Neural progenitor cell (in vitro differentiated cells): Measurements from ENCODE around the gene CFAP97D1. TPM values are rescaled to one million over a fixed set of nuclear protein-coding genes. Genes with fewer than 3 reads are reported as not detected.

ENCODE experiments used
- DNase-seq: peaks from one replicate; pipeline ENCODE4 v3.0.0-alpha.2; 2016; ENCODE audit warnings: low spot score
- H2AFZ ChIP-seq: fragments of 200-600 bp; sonication (generic); replicated peaks from 2 replicates; pipeline ENCODE4 v1.6.1; 2016; ENCODE audit warnings: antibody characterized with exemption
- H3F3A ChIP-seq: fragments of 200-600 bp; sonication (generic); 2 replicates; pipeline ENCODE4 v1.6.1; 2016; ENCODE audit warnings: antibody characterized with exemption, low read depth
- H3K27ac ChIP-seq: fragments of 200-600 bp; sonication (generic); 2 replicates; pipeline ENCODE4 v1.5.1; 2016; ENCODE audit warnings: mild to moderate bottlenecking
- H3K27me3 ChIP-seq: fragments of 200-600 bp; sonication (generic); 2 replicates; pipeline ENCODE4 v1.6.1; 2016; ENCODE audit warnings: mild to moderate bottlenecking, moderate library complexity
- H3K36me3 ChIP-seq: fragments of 200-600 bp; sonication (generic); 2 replicates; pipeline ENCODE4 v1.5.1; 2016
- H3K4me1 ChIP-seq: fragments of 200-600 bp; sonication (generic); 2 replicates; pipeline ENCODE4 v1.6.1; 2016; ENCODE audit warnings: mixed run types
- H3K4me2 ChIP-seq: fragments of 200-600 bp; sonication (generic); 2 replicates; pipeline ENCODE4 v1.6.1; 2016
- H3K4me3 ChIP-seq: fragments of 200-600 bp; sonication (generic); 2 replicates; pipeline ENCODE4 v1.5.1; 2016
- H3K79me2 ChIP-seq: fragments of 200-600 bp; sonication (generic); 2 replicates; pipeline ENCODE4 v1.6.1; 2016; ENCODE audit warnings: low read depth
- H3K9ac ChIP-seq: fragments of 200-600 bp; sonication (generic); 2 replicates; pipeline ENCODE4 v1.6.1; 2016
- H3K9me3 ChIP-seq: fragments of 200-600 bp; sonication (generic); 2 replicates; pipeline ENCODE4 v1.5.1; 2016; ENCODE audit warnings: low read depth
- H4K20me1 ChIP-seq: fragments of 200-600 bp; sonication (generic); 2 replicates; pipeline ENCODE4 v1.6.1; 2016; ENCODE audit warnings: low read depth
- H3K27ac Mint-ChIP-seq: 3 replicates; pipeline ENCODE4 v1.8.0; 2021; ENCODE audit warnings: mixed read lengths
- H3K27me3 Mint-ChIP-seq: 2 replicates; pipeline ENCODE4 v1.8.0; 2022; ENCODE audit warnings: low read depth, mild to moderate bottlenecking, inconsistent platforms, moderate library complexity, mixed read lengths; ENCODE audit not compliant: insufficient read depth
- H3K36me3 Mint-ChIP-seq: 3 replicates; pipeline ENCODE4 v1.8.0; 2021; ENCODE audit warnings: mixed read lengths
- H3K4me1 Mint-ChIP-seq: 3 replicates; pipeline ENCODE4 v1.8.0; 2021; ENCODE audit warnings: mixed read lengths
- H3K4me3 Mint-ChIP-seq: 3 replicates; pipeline ENCODE4 v1.8.0; 2021; ENCODE audit warnings: mild to moderate bottlenecking, moderate library complexity, mixed read lengths
- H3K9me3 Mint-ChIP-seq: 3 replicates; pipeline ENCODE4 v1.8.0; 2020; ENCODE audit warnings: mixed read lengths
- CTCF ChIP-seq: fragments of 200-600 bp; sonication (generic); IDR thresholded peaks from 2 replicates; pipeline ENCODE4 v1.5.1; 2017; ENCODE audit warnings: antibody characterized with exemption, mild to moderate bottlenecking
- EZH2 ChIP-seq: fragments of 200-600 bp; sonication (generic); IDR thresholded peaks from 2 replicates; pipeline ENCODE4 v1.6.1; 2017; ENCODE audit warnings: antibody characterized with exemption, mild to moderate bottlenecking, moderate library complexity
- EZH2phosphoT487 ChIP-seq: fragments of 200-600 bp; sonication (generic); IDR thresholded peaks from 2 replicates; pipeline ENCODE4 v1.6.1; 2017; ENCODE audit warnings: antibody characterized with exemption
- total RNA-seq: library from RNA; depleted of rRNA; stranded (reverse); fragments of >200 nt; gene quantifications from 2 replicates; pipeline ENCODE4 v1.2.3, GENCODE V29; 2015; ENCODE audit warnings: low replicate concordance

The CFAP97D1 gene
- total RNA-seq, 1 donor from 2014 or later, result not detected

- no peaks in the 10 kb centered on the region for H3K9me3 ChIP-seq
- H3K27ac ChIP-seq, result no peak overlapping the region
- no peaks in the 10 kb centered on the region for H3K27me3 ChIP-seq
- H3K4me1 Mint-ChIP-seq, result no peaks in the 10 kb centered on the region
- no peak for DNase-seq
- H4K20me1 ChIP-seq, result no peaks in the 10 kb centered on the region
- no peak overlapping the region for H3K9ac ChIP-seq
- H3K27me3 Mint-ChIP-seq, result peaks cover 2% of the 10 kb centered on the region
- H3K79me2 ChIP-seq, result no peaks in the 10 kb centered on the region
- H3K4me1 ChIP-seq, result peaks cover 3% of the 10 kb centered on the region
- TF ChIP-seq CTCF (no peak), EZH2phosphoT487 (no peak), EZH2 (no peak)
- H3K36me3 Mint-ChIP-seq, result peaks cover 26% of the 10 kb centered on the region
- no peak overlapping the region for H3K4me2 ChIP-seq
- H3K36me3 ChIP-seq, result no peaks in the 10 kb centered on the region
- no peak overlapping the region for H3K27ac Mint-ChIP-seq
- no peak overlapping the region for H3K4me3 Mint-ChIP-seq
- H3K9me3 Mint-ChIP-seq, result no peaks in the 10 kb centered on the region
- no peak overlapping the region for H3K4me3 ChIP-seq
- no peak overlapping the region for H2AFZ ChIP-seq
- H3F3A ChIP-seq, result peaks cover under 1% of the 10 kb centered on the region
Observed at GRCh38 chr17:43770957-43771356, 9.3 kb upstream of the CFAP97D1 start.

DNA sequence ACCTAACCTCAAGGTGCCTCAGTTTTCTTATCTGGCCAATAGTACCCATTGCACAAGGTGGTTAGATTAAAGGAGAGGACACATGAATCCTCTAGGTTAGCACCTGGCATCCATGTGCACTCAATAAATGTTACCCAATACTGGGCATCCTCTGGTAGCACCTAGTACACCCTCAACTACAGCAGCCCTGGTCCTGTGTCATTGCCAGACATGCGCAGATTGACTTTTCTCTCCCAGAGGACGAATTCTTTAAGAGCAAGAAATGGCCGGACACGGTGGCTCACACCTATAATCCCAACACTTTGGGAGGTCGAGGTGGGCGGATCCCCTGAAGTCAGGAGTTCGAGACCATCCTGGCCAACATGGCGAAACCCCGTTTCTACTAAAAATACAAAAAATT is 8.8 kb upstream of the CFAP97D1 start:
- Histone ChIP-seq H3K9me3 (no peaks in the 10 kb centered on the region), H3K36me3 (no peaks in the 10 kb centered on the region), H3K9ac (no peak overlapping the region), H3K27ac (no peak overlapping the region), H3K79me2 (no peaks in the 10 kb centered on the region), H2AFZ (no peak overlapping the region), H3K27me3 (no peaks in the 10 kb centered on the region), H3F3A (no peaks in the 10 kb centered on the region), H3K4me3 (no peak overlapping the region), H3K4me1 (no peaks in the 10 kb centered on the region), H3K4me2 (no peak overlapping the region), H4K20me1 (no peaks in the 10 kb centered on the region)
- no peak for TF ChIP-seq CTCF
- TF ChIP-seq EZH2phosphoT487, result no peak
- no peak for TF ChIP-seq EZH2
- peaks cover 2% of the 10 kb centered on the region for H3K27me3 Mint-ChIP-seq
- H3K27ac Mint-ChIP-seq, result no peak overlapping the region
- no peaks in the 10 kb centered on the region for H3K9me3 Mint-ChIP-seq
- no peak overlapping the region for H3K4me3 Mint-ChIP-seq
- DNase-seq, result no peak
- H3K4me1 Mint-ChIP-seq, result no peaks in the 10 kb centered on the region
- H3K36me3 Mint-ChIP-seq, result peaks cover 26% of the 10 kb centered on the region

GRCh38 chr17:43772877-43773648 is 7.2 kb upstream of the CFAP97D1 start:
- DNase-seq, result no peak
- no peaks in the 10 kb centered on the region for H3K4me1 ChIP-seq
- no peak overlapping the region for H3K4me2 ChIP-seq
- H3K9ac ChIP-seq, result no peak overlapping the region
- H3K9me3 Mint-ChIP-seq, result no peaks in the 10 kb centered on the region
- peaks cover 6% of the 10 kb centered on the region for H3K4me1 Mint-ChIP-seq
- H3K4me3 ChIP-seq, result no peak overlapping the region
- H4K20me1 ChIP-seq, result peaks cover 3% of the 10 kb centered on the region
- no peaks in the 10 kb centered on the region for H3K27me3 ChIP-seq
- peaks cover 26% of the 10 kb centered on the region for H3K36me3 Mint-ChIP-seq
- H3K36me3 ChIP-seq, result no peaks in the 10 kb centered on the region
- no peaks in the 10 kb centered on the region for H3F3A ChIP-seq
- no peak overlapping the region for H3K27ac ChIP-seq
- no peak overlapping the region for H3K4me3 Mint-ChIP-seq
- H3K27ac Mint-ChIP-seq, result no peak overlapping the region
- no peak for TF ChIP-seq EZH2phosphoT487
- TF ChIP-seq CTCF, result no peak
- no peak for TF ChIP-seq EZH2
- H3K27me3 Mint-ChIP-seq, result peaks cover 6% of the 10 kb centered on the region
- H3K79me2 ChIP-seq, result peaks cover 4% of the 10 kb centered on the region
- H2AFZ ChIP-seq, result no peak overlapping the region
- no peaks in the 10 kb centered on the region for H3K9me3 ChIP-seq
